ENCODE measurements around the gene ANKRD16.

DNA sequence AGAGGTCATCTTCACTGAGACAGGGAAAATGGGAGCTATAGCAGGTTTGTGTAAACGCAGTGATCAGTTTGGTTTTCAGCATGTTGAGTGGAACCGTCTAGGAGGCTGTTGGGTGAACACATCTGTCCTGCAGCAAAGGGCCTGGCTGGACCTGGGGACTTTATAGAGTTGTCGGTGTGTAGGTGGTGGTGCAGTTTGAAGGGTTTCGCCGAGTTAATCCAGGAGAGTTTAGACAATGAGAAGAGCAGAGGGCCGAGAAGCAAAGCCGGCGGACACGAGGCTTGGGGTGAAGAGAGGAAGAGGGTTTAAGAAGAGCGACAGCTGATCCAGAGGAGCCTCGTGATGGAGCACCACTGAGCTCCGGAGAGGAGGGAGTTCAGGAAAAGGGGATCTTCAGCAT is 48.6 kb upstream of the ANKRD16 start:
- TF ChIP-seq POLR2A (IDR thresholded peaks at IDR 0.05), result no peak
- TF ChIP-seq, protein P1, sequence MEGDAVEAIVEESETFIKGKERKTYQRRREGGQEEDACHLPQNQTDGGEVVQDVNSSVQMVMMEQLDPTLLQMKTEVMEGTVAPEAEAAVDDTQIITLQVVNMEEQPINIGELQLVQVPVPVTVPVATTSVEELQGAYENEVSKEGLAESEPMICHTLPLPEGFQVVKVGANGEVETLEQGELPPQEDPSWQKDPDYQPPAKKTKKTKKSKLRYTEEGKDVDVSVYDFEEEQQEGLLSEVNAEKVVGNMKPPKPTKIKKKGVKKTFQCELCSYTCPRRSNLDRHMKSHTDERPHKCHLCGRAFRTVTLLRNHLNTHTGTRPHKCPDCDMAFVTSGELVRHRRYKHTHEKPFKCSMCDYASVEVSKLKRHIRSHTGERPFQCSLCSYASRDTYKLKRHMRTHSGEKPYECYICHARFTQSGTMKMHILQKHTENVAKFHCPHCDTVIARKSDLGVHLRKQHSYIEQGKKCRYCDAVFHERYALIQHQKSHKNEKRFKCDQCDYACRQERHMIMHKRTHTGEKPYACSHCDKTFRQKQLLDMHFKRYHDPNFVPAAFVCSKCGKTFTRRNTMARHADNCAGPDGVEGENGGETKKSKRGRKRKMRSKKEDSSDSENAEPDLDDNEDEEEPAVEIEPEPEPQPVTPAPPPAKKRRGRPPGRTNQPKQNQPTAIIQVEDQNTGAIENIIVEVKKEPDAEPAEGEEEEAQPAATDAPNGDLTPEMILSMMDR (IDR thresholded peaks at IDR 0.05), result no peak
- TF ChIP-seq POLR2AphosphoS5 (IDR thresholded peaks at IDR 0.05), result no peak
